NCI-H82 treated with DMSO at 0.1 percent for 48 hours (cell line): ENCODE data around the gene LARGE2.

ENCODE experiments used
- DNase-seq: peaks from one replicate; lab custom pipeline; 2025; ENCODE audit not compliant: unreplicated experiment; lab: John Stamatoyannopoulos, UW

The LARGE2 gene

DNA sequence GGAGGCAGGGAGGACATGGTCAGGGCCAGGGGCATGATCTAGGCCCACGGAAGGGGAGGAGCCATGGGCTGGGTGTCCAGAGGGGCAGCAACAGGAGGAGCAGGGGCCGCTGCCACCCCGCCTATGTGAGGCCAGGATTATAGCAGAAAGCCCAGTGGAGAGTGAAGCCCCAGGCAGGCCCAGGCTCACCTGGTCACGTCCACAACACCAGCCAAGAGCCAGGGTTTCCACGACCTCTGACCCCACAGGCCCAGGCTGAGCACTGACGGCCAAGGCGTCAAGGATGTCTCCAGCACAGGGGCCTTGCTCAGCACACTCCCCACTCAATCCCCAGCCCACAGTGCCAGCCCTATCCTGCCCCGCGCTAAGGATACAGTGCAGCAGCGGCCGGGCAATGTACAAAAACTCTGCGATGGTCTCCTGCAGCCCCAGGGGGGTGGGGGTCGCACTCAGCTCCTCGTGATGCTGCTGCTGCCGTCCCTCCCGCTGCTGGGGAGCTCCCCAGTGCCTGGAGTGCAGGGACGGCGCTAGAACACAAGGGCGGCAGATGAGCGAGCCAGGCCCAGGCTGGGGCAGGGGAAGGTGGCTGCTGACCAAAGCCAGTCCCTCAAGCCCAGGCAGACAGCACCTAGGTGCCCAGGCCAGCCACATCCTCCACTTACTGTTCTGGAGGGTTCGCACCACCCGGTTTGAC is 8.4 kb upstream of the LARGE2 start:
- DNase-seq, result no peak

DNA sequence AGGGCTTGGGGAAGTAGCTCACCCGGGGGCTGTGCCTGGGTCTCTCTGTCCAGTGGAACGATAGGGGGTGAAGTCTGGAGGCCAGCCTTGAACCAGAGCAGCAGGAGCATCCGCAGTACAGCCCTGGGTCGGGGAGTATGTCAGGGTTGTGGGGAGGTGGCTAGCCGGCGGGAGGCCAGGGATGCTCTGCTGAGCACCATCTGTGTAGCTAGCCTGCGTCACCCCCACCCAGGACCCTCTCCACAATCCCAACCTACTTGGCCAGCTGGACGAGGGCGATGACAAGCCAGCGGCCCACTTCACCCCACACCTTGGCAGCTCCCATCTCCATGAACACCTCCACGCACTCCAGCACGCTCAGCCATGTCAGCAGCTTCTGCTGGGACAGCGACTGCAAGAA is 7.0 kb upstream of the LARGE2 start:
- DNase-seq, result no peak

DNA sequence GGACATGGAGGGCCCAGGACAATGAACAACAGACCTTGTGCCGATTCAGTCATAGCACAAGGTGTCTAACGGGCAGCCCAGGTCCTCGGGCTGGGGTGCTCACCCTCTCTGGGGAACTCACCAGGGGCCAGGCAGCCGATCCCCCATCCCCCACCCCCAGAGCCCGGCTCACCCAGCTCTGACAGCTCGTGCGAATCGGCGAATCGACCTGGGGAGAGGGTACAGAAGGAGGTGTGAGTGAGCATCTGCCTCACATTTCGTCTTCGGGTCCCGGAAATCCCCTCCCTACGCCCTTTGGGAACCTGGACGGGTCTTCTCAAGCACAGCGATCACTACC is 5.2 kb upstream of the LARGE2 start:
- no peak for DNase-seq

DNA sequence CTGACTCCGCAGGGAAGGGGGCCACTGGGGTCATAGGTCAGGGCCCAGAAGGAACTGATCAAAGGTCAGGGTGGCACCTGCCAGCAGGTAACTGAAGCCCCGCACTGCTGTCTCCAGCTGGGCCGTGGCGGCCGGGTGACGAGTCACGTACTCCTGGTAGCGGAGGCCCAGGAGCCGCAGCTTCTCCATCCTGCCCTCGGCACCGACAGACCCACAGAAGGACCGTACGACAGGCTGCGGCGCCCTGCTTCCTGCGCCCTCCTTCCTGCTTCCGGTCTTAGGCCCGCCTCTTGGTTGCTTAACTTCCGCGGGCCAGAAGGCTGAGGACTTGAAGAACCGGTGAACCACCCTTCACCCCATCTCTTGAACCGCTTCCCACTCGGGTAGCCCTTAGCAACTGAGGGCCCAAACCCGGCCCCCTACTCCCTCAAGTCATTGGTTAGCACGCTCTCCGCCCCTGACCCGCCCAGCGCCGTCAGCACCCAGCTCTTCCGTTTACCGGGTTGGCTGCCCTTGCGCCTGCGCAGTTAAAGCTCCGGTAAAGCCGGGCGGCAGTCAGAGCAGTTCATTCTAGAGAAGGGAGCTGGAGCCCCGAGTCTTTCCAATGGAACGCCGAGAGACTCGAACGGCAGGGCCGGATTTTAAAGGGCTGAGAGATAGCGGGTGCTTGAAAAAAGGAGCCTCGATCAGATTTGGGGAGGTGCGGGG is 4.7 kb upstream of the LARGE2 start, which contains the start of gene PEX16:
Gene PEX16, minus strand, starts transcription at position 255 of the 708 bp plus-strand sequence. Its CDS starts 66 bp downstream, at position 189.
- peak; percentile 81 for DNase-seq

DNA sequence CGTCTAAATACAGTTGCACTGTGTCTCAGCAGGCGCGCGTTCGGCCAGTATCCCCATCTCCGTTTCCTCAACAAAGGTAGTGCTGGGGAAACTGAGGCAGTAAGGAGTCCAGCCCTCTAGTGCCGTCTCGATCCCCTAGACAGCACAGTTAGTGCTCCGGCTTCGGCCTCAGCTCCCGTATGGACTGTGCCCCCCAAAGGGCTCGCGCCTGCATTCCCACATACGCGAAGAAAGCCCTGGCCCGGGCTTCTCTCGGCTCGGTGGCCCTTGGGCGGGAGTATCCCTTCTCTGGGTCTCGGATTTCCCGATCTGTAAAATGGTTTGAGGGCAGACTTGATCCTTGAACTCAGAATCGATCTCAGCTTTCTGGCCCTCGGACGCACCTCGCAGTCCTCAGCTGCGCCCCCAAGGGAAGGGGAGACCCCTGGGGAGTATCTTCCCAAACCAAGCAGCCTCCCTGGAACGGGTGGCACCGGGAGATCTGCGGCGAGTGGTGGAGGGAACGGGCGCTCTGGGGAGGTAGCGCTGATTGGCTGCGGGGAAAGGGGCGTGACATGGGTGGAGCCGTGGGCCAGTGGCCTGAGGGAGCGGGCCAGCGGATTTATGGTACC is 4.0 kb upstream of the LARGE2 start:
- DNase-seq, result peak; percentile 77

DNA sequence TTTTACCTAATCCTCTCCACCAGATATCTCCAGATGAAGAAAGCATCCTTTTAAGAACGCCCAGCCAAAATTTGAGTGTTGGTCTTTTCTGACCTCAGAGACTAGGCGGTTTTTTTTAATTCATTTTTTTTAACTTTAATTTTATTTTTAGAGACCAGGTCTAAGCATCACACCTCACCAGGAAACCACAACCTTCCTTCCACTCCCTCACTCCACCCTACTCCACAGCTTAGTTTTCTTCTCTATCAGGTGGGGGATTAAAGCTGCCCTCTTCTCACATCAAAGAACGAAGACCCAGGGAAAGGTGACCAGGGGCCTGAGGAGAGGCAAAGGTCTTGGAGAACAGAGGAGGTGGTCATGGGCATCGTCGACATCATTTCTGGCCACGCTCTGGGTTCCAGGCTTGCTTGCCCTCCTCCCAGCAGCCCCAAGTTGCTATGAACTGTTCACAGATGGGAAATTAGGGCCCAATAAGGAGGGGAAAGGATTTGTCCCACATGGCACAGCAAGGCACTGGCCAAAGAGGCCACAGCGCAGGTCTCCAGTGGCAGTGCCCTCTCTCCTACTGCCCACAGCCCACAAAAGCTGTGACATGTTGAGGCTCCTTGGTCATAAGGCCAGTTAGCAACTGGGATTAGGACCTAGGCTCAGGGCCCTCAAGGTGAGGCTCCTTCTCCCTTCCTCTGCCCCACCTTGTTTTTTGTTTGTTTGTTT is 3.3 kb upstream of the LARGE2 start:
- DNase-seq, result no peak

DNA sequence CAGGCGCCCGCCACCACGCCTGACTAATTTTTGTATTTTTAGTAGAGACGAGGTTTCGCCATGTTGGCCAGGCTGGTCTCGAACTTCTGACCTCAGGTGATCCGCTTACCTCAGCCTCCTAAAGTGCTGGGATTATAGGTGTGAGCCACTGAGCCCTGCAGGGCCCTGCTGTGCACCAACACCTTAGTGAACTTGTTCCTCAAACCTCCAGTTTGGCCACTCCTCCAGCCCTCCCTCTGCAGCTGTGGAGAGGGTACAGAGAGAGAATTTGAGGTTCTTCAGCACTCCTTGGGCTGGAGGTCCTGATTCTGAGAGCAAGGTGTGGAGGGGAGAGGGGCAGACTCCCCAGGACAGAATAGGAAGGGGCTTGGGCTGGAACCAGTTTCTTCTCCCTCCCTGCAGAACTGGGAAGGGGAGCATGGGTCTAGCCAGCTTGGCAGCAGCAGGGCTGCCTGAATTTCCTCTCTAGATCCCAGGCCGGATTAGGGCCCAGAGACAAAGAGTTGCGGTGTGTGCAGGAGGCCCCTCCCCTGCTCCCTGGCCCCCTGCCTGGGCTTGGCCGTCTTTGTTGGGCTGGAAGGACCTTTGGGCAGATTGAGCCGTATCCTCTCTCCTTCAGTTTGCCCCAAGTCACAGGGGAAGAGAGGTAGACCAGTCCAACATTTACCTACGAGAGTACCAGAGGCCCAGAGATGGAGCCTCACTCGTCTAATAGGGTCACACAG is 2.5 kb upstream of the LARGE2 start:
- DNase-seq, result peak; percentile 27

DNA sequence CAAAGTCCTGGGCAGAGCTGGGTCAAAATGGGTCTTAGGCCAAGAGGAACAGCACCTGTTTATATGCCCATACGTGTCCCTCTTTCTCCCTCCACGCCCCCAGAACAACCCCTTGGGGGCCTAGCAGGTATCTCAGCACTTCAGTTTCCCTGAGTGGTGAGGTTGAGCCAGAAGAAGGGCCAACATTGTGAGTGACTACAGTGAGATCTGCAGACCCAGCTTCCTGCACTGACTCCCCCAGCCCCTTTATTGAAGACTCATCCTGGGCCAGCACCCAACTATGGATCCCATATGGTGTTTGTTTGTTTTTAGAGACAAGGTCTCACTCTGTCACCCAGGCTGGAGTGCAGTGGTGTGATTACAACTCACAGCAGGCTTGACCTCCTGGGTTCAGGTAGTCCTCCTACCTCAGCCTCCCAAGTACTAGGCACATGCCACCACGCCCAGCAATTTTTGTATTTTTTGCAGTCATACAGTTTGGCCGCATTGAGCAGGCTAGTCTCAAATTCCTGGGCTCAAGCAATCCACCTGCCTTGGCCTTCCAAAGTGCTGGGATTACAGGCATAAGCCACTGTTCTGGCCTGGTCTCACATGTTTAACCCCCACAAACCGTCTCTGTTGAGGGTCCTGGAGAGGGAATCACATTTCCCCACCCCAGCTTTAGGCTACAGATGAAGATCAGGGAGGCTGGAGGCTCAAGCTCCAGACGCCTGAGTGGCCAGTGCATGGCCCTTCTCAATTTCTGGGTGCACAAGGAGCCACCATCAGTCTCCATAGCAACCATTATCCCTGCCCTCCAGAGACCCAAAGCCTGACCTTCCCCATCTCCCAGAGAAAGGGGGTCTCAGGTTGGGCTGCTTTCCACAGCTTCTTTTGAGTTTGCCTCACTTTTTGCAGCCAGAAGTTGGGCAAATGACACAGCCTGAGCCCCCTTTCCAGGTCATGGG is 1.7 kb upstream of the LARGE2 start:
- no peak for DNase-seq

GRCh38 chr11:45921561-45922424 is 663 bp upstream of the LARGE2 start:
- DNase-seq, result peak; percentile 56

DNA sequence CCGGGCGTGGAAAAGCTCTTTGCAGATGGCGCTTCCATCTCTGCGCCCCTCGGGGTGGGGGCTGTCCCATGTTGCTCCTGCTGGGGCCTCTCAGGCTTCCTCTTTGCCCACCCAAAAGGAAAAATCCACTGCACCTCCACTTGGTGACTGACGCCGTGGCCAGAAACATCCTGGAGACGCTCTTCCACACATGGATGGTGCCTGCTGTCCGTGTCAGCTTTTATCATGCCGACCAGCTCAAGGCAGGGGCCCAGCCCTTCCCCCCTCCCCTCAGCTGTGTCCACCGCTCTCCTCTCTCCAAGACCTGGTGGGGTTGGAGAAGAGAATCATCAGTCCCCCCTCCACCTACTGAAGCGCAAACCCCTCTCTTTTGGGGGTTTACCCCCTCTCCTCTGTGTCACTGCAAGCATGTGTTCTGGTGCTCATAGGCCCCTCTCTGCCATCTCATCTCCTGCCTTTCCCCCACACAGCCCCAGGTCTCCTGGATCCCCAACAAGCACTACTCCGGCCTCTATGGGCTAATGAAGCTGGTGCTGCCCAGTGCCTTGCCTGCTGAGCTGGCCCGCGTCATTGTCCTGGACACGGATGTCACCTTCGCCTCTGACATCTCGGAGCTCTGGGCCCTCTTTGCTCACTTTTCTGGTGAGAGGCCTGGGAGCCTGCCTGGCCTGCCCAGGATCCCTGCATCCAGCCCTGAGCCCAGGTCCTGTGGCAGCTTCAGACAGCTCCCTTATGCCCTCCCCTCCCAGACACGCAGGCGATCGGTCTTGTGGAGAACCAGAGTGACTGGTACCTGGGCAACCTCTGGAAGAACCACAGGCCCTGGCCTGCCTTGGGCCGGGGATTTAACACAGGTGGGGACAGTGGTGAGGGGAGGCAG is 1.8 kb downstream of the LARGE2 start:
- DNase-seq, result no peak

GRCh38 chr11:45924927-45925326 is 2.5 kb downstream of the LARGE2 start:
- DNase-seq, result no peak

DNA sequence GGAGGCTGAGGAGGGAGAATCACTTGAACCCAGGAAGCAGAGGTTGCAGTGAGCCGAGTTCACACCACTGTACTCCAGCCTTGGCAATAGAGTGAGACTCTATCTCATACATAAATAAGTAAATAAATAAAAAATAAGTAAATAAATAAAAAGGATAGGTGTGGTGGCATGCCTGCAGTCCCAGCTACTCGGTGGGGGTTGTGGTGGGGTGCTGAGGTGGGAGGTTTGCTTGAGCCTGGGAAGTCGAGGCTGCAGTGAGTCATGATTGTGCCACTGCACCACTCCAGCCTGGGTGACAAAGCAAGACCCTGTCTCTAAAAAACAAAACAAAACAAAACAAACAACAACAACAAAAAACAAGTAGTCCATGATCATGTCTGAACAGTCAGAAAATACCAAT is 3.1 kb downstream of the LARGE2 start:
- DNase-seq, result no peak

DNA sequence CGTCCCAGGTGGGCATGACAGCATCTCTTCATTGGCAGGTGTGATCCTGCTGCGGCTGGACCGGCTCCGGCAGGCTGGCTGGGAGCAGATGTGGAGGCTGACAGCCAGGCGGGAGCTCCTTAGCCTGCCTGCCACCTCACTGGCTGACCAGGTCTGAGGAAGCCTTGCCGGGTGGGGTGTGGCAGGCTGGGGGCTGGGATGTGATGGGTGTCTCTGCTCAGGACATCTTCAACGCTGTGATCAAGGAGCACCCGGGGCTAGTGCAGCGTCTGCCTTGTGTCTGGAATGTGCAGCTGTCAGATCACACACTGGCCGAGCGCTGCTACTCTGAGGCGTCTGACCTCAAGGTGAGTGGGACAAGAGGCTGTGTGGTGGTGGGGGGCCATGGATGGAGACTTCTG is 3.5 kb downstream of the LARGE2 start:
- no peak for DNase-seq

DNA sequence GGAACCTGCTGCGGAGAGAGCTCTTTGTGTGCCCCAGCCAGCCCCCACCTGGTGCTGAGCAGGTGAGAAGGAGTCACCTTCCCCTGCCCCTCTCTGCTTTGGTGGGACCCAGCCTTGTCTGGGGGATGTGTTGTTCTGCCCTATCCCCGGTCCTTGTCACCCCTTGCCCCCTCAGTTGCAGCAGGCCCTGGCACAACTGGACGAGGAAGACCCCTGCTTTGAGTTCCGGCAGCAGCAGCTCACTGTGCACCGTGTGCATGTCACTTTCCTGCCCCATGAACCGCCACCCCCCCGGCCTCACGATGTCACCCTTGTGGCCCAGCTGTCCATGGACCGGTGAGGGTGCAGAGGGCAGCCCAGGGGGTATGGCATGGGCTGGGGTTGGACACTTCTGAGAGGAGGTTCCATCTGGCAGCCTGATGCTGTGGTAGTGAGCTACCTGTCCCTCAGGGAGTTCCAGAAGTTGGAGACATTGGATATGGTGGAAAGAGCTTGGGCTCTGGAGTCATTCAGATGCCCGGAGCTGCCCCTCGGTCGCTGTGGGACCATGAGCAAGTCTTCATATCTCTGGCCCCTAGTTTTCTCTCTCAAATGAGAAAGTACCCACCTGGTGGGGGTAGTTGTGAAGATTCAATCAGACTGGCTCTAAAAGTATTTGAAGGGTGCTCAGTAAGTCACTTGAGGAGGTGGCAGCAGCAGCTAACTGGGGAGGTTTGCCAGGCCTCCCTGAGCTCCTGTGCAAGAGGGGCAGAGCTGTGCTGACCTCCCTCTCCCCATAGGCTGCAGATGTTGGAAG is 4.3 kb downstream of the LARGE2 start:
- no peak for DNase-seq

DNA sequence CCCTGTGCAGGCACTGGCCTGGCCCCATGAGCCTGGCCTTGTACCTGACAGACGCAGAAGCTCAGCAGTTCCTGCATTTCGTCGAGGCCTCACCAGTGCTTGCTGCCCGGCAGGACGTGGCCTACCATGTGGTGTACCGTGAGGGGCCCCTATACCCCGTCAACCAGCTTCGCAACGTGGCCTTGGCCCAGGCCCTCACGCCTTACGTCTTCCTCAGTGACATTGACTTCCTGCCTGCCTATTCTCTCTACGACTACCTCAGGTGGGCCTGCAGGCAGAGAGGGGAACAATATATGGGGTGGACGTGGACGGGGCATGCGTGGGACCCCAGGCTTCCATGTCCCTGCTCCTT is 4.9 kb downstream of the LARGE2 start:
- DNase-seq, result no peak

- no peak for DNase-seq
Measured at GRCh38 chr11:45927684-45928413, 5.4 kb downstream of the LARGE2 start.
